Measurements from ENCODE around the gene SCARF2. TPM values are rescaled to one million over a fixed set of nuclear protein-coding genes. Genes with fewer than 3 reads are reported as not detected.

The SCARF2 gene
- total RNA-seq, 2 experiments from 2014 or later, result 2.5 to 3.1 TPM

DNA sequence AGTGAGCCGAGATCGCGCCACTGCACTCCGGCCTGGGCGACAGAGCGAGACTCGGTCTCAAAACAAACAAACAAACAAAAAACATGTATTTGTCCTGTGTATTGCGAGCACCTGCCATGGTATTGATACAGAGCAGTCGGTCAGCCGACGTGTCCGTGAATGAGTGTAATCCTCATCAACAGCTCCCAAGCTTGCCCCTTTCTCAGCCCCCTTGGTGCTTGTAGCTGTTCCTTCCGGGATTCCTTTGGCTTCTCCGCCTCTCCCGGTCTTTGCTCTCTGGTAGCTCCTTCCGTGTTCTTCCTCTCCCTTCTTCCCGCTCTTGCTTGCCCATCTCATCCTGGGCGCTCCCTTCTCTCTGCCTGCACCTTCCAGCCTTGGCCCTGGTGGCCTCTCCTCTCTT, 32.7 kb downstream of the SCARF2 start:
- H3K9me3 Mint-ChIP-seq, result no peaks in the 10 kb centered on the region
- H3K36me3 ChIP-seq (ENCODE audit: insufficient read depth, low read length), result peaks cover 41% of the 10 kb centered on the region
- TF ChIP-seq, protein P1, sequence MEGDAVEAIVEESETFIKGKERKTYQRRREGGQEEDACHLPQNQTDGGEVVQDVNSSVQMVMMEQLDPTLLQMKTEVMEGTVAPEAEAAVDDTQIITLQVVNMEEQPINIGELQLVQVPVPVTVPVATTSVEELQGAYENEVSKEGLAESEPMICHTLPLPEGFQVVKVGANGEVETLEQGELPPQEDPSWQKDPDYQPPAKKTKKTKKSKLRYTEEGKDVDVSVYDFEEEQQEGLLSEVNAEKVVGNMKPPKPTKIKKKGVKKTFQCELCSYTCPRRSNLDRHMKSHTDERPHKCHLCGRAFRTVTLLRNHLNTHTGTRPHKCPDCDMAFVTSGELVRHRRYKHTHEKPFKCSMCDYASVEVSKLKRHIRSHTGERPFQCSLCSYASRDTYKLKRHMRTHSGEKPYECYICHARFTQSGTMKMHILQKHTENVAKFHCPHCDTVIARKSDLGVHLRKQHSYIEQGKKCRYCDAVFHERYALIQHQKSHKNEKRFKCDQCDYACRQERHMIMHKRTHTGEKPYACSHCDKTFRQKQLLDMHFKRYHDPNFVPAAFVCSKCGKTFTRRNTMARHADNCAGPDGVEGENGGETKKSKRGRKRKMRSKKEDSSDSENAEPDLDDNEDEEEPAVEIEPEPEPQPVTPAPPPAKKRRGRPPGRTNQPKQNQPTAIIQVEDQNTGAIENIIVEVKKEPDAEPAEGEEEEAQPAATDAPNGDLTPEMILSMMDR (IDR thresholded peaks at IDR 0.05), result no peak
- no peak overlapping the region for H3K4me3 Mint-ChIP-seq
- CTCF ChIA-PET, result no interaction called here
- no peak overlapping the region for H3K4me3 ChIP-seq (ENCODE audit: low read length)
- ATAC-seq (ENCODE audit: poor library complexity), result no peak
- peaks cover 7% of the 10 kb centered on the region for H3K4me1 Mint-ChIP-seq (ENCODE audit: low read depth)
- intact Hi-C loops (cut with DNase I, micrococcal nuclease), result no loop called here
- H3K27ac ChIP-seq (ENCODE audit: low read depth in 1 of 2, low read length in 2 of 2), result no peak overlapping the region
- H3K9me3 ChIP-seq (ENCODE audit: control insufficient read depth in 1 of 2, insufficient read depth in 1 of 2, low read length in 2 of 2), result no peaks in the 10 kb centered on the region
- peaks cover 8% of the 10 kb centered on the region for H3K4me1 ChIP-seq (ENCODE audit: insufficient read depth, low read length)
- H3K36me3 Mint-ChIP-seq (ENCODE audit: low read depth), result peaks cover 45% of the 10 kb centered on the region
- no peak overlapping the region for H3K27ac Mint-ChIP-seq
- POLR2A ChIA-PET, result no interaction called here
- no peaks in the 10 kb centered on the region for H3K27me3 ChIP-seq (ENCODE audit: control insufficient read depth in 1 of 2, insufficient read depth in 2 of 2, low read length in 2 of 2)
- no peak for DNase-seq
- no peaks in the 10 kb centered on the region for H3K27me3 Mint-ChIP-seq

DNA sequence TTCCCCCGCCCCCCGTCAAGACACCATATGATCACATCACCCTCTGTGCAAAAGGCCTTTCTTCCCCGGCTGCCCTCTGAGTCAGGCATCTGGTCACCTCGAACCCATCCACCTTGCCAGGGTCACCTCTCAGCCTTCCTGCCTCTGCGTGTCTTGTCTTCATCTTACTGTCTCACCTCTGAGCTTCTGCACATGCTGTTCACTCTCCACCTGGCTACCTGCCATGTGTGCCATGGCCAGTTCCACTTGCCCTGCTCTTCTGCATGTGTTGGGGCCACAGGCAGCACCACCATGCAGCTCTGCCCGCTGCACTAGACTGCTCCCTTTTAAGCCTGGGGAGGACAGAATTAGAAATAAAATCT, 33.9 kb downstream of the SCARF2 start:
- DNase-seq (no peak), ATAC-seq (ENCODE audit: poor library complexity) (no peak)
- no peak overlapping the region for H3K27ac ChIP-seq (ENCODE audit: low read depth in 1 of 2, low read length in 2 of 2)
- intact Hi-C loops (cut with DNase I, micrococcal nuclease), result no loop called here
- H3K27me3 ChIP-seq (ENCODE audit: control insufficient read depth in 1 of 2, insufficient read depth in 2 of 2, low read length in 2 of 2), result no peaks in the 10 kb centered on the region
- H3K4me3 ChIP-seq (ENCODE audit: low read length), result no peak overlapping the region
- peaks cover 41% of the 10 kb centered on the region for H3K36me3 ChIP-seq (ENCODE audit: insufficient read depth, low read length)
- Mint-ChIP-seq H3K9me3 (no peaks in the 10 kb centered on the region), H3K36me3 (ENCODE audit: low read depth) (peaks cover 48% of the 10 kb centered on the region), H3K27me3 (no peaks in the 10 kb centered on the region), H3K4me3 (no peak overlapping the region), H3K27ac (no peak overlapping the region), H3K4me1 (ENCODE audit: low read depth) (peaks cover 12% of the 10 kb centered on the region)
- ChIA-PET POLR2A (no interaction called here), CTCF (no interaction called here)
- H3K9me3 ChIP-seq (ENCODE audit: control insufficient read depth in 1 of 2, insufficient read depth in 1 of 2, low read length in 2 of 2), result no peaks in the 10 kb centered on the region
- peaks cover 8% of the 10 kb centered on the region for H3K4me1 ChIP-seq (ENCODE audit: insufficient read depth, low read length)
- TF ChIP-seq, protein P1 (IDR thresholded peaks at IDR 0.05), result no peak

DNA sequence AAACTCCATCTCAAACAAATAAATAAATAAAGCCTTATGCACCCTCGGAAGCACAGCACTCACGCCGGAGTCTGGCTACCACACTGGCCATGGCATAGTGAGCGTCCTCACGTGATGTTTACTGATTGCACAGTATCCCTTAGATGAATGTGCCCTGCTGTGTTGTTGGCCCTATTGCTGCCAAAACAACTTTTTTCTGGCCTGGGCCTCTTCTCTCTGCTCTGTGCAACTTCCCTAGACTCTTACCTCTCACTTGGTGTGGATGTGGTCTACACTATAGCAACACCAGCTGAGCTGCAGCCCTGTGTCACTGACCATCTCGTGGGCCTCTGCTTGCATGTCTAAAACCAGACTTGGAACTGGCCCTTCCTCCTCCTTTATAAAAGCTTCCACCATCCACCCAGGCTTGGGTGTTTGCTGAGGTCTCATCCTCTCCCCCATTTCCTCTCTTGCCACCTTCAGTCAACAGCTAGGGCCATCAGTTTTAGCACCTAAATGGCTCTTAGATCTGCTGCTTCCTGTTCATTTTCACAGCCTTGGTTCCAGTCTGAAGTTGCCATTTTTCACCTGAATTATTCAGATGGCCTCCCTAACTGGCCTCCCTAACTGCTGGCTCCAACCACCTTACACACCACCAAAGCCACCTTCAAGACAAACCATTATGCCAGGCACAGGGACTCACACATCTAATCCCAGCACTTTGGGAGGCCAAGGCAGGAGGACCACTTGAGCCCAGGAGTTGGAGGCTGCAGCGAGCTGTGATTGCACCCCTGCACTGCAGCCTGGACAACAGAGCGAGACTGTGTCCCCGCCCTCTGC, 34.5 kb downstream of the SCARF2 start:
- ATAC-seq (ENCODE audit: poor library complexity) (no peak), DNase-seq (peak in 1 of 14 experiments; percentile 48)
- Mint-ChIP-seq H3K4me1 (ENCODE audit: low read depth) (peaks cover 16% of the 10 kb centered on the region), H3K27me3 (no peaks in the 10 kb centered on the region), H3K9me3 (no peaks in the 10 kb centered on the region), H3K4me3 (no peak overlapping the region), H3K27ac (no peak overlapping the region), H3K36me3 (ENCODE audit: low read depth) (peaks cover 45% of the 10 kb centered on the region)
- Histone ChIP-seq H3K36me3 (ENCODE audit: insufficient read depth, low read length) (peaks cover 41% of the 10 kb centered on the region), H3K27me3 (ENCODE audit: control insufficient read depth in 1 of 2, insufficient read depth in 2 of 2, low read length in 2 of 2) (no peaks in the 10 kb centered on the region), H3K27ac (ENCODE audit: low read depth in 1 of 2, low read length in 2 of 2) (no peak overlapping the region), H3K4me1 (ENCODE audit: insufficient read depth, low read length) (peaks cover 8% of the 10 kb centered on the region), H3K9me3 (ENCODE audit: control insufficient read depth in 1 of 2, insufficient read depth in 1 of 2, low read length in 2 of 2) (no peaks in the 10 kb centered on the region), H3K4me3 (ENCODE audit: low read length) (no peak overlapping the region)
- POLR2A ChIA-PET, result no interaction called here
- CTCF ChIA-PET, result no interaction called here
- intact Hi-C loops (cut with DNase I, micrococcal nuclease), result no loop called here
- TF ChIP-seq, protein P1 (IDR thresholded peaks at IDR 0.05), result no peak
